T-helper 2 cell treated with Interferon-gamma antibody and Interleukin-4, amounts not matched to agents 100 ng/mL and 5 ng/mL, for 36 hours (primary cell): Measurements from ENCODE around the gene RAB20. TPM values are rescaled to one million over a fixed set of nuclear protein-coding genes. Genes with fewer than 3 reads are reported as not detected.

Experiments used
- intact Hi-C: fragments of 100-400 bp; cut with micrococcal nuclease; formaldehyde crosslinking; loops from one replicate; pipeline ENCODE4 v1.15.1; 2023
- total RNA-seq: library from RNA; stranded (reverse); gene quantifications from 2 replicates; pipeline ENCODE4 v1.2.3, GENCODE V29; 2022

The RAB20 gene
- total RNA-seq, 1 donor from 2014 or later, result 2.3 TPM

DNA sequence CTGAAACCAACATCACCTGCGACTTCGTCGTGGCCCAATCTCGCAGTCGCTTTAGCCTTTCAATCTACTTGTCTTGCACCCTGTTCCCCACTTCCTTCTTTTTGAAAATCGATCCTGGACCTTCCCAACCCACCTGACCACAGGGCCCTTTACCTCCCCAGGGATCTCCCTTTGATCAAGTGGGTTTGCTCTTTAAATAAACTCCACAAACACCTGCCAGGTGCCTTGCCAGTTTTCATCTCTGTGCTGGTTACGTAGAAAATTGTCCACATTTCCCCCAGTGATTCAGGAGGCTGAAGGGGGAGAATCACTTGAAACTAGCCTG, 14.5 kb upstream of the RAB20 start:
- intact Hi-C loops, result no loop called here

DNA sequence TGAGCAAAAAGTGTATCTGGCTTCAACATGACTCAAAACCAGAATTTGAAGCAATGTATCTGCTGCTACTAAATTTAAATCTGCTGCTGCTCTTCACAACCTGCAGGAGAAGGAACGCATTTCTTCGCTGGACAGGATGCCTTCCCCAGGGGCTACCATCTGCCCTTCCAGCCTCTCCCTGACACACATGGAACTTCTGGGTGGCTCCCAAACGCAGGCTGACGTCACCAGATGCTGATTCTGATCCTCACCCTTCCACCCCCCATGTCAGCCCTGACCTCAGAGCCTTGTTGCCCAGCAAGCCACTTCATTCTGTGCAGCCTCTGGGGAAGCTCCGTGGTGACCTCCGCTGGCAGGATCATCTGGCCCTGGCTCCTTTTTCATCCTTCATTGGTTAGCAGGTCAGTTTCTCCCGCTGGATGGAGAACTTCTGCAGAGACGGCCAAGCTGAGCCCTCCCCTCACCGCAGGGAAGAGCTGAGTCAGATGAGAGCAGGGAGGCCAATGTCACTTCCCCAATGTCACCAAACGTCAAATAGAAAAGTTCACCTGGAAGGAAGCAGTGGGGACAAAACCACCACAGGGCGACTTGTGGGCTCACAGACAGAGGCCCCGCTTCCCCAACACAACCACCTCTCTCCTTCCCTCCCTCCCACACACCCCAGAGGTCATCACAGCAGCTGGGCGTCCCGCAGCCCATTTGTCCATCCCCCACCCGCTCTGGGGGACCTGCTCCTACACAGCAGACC, 14.0 kb upstream of the RAB20 start:
- intact Hi-C loops, result no loop called here

DNA sequence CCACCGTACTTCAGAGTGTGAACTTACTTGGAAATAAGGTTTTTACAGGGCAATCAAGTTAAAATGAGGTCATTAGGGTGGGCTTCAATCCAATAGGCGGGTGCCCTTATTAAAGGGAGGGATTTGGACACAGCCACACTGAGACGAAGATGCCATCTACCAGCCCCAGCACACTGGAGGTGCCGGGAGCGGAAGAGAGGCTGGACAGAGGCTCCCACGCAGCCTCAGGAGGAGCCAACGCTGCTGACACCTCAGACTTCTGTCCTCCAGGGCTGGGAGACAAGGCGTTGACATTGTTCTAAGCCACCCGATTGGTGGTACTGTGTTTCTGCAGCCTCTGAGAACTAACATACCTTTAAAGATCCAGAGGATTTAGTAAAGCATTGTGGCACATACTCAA, 12.6 kb upstream of the RAB20 start:
- intact Hi-C loops, result no loop called here

DNA sequence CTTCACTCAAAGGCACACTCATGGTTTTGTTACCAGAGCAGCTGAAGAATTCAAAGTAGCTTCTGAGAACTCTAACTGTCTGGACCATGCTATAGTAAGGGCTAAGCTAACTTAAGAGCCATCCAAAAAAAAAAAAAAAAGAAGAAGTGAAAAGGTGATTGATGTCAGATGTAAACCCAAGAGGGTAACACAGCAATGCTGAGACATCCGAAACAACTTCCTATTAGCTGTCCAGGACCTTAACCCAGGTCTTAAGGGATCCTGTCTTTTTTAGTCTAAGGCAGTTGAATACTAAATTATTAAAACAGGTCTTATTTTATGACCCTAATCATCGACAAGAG, 11.2 kb upstream of the RAB20 start:
- intact Hi-C loops, result no loop called here

DNA sequence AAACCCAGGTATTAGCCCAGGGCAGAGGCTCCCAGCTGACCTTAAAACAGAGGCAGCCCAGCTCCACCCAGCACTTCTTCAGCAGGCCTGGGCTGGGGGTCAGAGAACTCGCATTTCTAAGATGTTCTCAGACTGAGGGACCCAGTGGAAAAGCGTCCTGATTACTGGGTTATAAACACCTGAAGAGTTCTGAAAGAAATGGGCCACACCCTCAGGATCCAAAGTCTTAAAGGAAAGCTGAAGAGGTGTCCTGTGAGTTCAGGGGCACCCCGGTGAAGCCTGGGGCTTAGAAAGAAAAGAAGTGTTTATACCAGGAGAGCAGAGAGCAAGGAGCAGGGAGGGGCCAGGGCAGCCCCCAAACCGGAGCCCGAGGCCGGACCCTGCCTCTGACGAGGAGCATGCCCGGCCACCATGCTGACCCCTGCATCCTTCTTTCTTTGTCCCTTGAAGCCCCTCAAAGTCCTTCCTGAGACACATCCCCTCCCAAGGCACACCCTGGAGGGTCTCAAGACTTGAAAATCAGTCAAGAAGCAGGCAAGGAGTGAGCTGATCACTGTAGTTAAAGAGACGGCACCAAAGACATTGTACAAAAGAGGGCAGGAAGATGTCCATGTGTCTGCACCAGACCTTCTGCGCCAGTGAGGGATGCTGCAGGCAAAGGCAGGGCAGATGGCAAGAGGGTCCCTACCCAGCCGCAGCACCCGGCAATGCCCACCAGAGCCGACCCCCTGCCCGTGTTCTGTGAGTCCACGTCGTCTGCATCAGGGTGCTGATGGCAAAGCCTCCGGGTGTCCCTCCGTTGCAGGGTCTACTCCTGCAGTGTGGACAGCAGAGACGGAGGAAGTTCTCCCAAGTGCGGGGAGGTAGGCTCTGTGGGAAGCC, 10.6 kb upstream of the RAB20 start:
- intact Hi-C loops, result no loop called here

DNA sequence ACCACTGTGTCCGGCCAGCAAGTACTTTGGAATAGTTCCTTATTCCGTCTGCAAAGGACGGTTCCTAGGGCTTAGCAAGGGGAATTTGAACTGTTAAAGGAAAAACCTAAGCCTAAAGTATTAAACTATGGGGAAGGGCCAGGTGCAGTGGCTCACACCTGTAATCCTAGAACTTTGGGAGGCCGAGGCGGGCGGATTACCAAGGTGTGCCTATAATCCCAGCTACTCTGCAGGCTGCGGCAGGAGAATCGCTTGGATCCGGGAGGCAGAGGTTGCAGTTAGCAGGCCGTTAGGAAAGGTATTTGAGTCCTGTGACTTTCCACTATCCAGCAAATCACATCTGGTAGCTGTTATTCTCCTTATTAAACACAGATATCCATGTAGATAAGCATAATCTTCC, 9.4 kb upstream of the RAB20 start:
- intact Hi-C loops, result no loop called here

DNA sequence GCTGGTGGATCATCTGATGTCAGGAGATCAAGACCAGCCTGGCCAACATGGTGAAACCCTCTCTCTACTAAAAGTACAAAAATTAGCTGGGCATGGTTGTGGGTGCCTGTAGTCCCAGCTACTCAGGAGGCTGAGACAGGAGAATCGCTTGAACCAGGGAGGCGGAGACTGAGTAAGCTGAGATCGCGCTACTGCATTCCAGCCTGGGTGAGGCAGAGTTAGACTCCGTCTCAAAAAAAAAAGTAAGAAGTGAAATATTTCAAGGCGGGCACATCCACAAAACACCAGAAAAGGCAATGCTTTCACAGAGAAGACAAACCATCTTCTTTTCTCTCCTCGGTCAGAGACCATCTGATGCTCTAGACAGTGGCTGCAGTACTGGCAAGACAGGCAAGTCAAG, 8.4 kb upstream of the RAB20 start:
- intact Hi-C loops, result loop anchor here (10.0 kb wide), 1 partner anchor 115 kb away; no protein-coding TSS in a partner anchor

DNA sequence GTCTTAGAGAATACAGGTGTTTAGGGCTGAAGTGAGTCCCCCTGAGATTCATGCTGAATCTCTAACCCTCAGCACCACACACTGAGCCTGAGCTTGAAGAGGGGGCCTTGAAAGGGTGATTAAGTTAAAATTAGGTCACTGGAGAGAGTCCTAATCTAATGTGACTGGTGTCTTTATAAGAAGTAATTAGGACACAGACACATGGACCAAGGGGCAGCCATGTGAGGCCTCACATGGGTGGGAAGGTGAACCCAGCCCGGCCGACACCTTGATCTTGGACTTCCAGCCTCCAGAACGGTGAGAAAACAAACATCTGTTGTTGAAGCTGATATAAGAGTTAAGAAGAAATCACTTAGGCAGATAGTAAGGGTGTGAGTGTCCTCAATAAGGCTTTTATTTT, 7.1 kb upstream of the RAB20 start:
- intact Hi-C loops, result loop anchor here (10.0 kb wide), 1 partner anchor 114 kb away; no protein-coding TSS in a partner anchor

DNA sequence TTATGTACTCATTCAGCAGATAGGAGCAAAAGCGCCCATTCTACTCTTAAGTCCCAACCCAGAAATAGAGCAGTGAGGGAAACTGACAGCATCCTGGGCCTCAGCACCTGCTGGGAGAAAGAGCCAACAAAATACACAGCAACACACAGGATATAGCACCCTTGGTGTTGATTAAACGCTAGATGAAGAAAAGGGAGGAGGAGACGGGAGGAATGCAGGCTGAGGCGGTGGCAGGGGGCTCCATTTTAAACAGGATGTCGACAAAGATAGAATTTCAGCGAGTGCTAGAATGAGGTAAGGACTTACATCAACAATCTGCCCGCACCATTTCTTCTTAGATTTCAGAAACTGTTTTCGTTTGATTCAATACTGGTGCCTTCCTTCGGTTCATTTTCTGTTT, 4.6 kb upstream of the RAB20 start:
- intact Hi-C loops, result loop anchor here (10.0 kb wide), 1 partner anchor 111 kb away; no protein-coding TSS in a partner anchor

DNA sequence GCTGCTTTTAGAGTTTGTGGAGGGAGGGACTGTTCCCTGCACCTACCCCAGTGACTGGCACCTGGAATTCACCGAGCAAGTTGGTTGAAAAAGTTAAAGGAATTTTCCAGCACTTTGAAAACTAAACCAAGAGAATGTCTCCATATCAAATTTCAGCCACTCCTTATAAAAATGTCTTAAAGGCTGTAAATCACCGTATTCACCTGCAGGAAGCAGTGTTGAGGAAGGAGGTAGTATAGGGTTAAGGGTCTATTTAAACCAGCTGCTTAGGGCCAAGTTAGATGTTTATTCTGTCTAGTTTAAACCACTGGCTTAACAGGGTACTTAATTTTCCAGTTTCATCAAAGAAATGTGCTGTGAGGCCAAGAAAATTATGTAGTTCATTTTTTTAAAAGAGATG, 3.8 kb upstream of the RAB20 start:
- intact Hi-C loops, result loop anchor here (10.0 kb wide), 1 partner anchor 110 kb away; no protein-coding TSS in a partner anchor

DNA sequence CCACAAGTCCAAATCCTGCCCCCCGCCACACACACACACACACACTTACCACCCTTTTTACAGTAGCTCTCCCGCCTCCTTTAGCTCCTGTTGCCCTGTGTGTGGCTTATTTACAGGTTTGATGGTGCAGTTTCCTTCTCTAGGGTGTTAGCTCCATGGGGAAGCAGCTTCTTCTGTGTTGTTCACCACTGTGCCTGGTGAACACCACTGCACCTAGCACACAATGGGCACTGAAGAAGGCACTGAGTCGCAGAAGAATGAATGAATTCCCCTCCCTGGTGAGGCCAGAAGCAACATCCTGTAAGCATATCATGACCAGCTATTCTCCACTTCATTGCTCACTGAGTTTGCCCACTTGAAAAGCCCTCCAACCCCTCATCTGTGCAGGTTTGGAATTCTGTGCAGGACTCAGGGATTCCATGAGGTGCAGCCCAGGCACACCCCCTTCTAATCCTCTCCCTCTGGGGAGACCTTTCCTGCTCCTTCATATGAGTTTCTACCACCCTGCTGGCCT, 3.0 kb upstream of the RAB20 start:
- intact Hi-C loops, result loop anchor here (10.0 kb wide), 1 partner anchor 110 kb away; no protein-coding TSS in a partner anchor

DNA sequence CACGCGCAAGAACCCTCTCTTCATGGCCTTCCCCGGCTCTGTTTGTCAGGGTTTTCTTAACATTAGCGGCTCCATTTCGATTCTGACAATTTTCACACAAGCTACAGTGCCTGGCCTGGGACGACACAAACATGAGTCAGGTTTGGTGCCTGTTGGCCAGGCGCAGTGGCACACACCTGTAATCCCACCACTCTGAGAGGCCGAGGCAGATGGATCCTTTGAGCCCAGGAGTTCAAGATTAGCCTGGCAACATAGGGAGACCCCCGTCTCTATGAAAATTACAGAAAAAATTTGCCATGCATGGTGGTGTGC, 1.9 kb upstream of the RAB20 start:
- intact Hi-C loops, result loop anchor here (2.0 to 10.0 kb wide), 2 partner anchors 109 to 143 kb away; partner anchors contain the start of gene CARS2

DNA sequence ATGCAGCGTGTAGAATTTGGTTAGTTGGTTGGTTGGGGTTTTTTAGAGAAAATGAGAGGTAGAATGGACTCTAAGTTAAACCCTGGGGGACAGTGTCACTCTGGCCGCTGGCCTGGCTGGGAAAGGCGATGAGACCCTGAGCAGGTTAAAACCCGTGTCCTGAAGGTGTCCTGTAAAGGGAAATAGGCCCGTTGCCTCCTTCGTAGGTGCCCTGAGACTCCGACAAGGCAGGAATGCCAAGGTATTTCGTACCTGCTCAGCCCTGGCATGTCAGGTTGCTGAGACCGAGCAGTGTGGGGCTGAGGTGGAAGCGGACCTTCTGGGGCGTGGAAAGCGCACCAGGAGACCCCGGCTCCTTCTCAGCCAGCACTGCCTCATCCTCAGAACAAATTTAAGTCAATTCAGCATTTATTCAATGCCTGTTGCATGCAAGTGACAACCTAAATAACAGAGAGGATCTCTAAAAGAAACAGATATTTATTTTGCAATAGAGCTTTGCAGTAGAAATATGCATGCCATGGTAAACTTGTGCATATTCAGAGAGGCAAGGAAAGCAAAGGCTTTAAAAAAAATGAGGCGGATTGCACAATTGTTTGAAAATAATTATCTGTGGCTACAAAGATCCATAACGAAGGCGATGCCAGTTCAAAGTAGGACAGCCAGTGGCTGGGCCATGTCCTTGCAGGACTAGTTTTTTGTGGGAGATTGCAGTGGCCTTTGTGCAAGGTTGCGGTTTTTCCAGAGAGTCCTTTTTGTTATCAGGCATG, 1.4 kb upstream of the RAB20 start:
- intact Hi-C loops, result loop anchor here (2.0 to 10.0 kb wide), 2 partner anchors 108 to 144 kb away; partner anchors contain the start of gene CARS2

DNA sequence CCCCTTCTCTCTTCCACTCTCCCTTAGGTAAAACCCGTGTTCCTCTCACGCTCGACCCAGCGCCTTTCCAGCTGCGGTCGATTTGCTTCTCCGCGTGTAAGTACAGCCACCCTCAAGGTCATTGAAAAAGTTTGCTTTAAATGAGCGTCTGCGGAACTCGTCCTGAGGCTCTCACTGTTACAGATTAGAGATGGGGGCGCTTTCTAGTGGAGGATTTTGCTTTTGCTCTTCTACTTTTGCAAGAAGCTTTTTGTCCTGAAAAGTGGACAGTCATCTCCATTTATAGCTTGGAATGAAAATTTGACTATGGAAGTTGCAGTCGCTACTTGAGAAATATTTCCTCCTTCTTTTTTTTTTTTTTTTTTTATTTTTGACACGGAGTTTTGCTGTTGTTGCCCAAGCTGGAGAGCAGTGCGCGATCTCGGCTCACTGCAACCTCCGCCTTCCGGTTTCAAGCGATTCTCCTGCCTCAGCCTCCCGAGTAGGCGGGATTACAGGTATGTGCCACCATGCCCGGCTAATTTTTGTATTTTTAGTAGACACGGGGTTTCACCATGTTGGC, 595 bp upstream of the RAB20 start:
- intact Hi-C loops, result loop anchor here (2.0 to 10.0 kb wide), 2 partner anchors 107 to 145 kb away; partner anchors contain the start of gene CARS2

DNA sequence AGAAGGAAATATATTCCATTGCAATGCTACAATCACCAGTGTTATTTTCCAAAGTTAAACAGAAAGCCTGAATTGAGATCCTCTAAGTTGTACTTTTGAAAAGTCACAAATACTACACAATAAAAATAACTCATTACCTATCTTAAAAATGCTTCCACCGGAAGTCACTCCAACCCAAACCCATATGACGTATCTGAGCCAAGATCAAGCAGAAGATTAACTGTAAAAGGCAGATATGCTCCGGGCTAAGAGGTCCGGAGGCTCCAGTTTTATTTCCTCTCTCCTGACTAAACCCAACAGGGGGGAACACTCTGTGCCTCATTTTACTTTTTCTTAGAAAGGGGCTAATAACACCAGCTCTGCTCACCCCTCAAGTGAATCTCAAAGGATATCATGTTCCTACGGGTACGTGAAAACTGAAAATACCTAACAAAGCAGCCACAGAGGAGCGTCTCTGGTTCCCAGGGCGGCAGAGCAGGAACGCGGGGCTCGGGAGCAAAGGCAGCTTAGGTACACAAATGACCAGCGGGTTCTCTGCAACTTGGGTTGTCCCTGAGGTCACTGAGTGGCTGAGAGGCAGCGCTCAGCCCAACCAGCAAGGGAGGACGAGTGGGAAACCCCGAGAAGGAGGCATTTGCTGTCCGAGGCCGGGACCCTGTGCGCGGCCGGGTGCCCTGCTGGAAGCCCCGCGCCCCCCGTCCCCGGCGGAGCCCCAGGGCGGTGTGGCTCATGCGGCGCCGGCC, 750 bp downstream of the RAB20 start:
- intact Hi-C loops, result loop anchor here (1.0 to 10.0 kb wide), 4 partner anchors 56 to 354 kb away; partner anchors contain the start of gene ANKRD10

DNA sequence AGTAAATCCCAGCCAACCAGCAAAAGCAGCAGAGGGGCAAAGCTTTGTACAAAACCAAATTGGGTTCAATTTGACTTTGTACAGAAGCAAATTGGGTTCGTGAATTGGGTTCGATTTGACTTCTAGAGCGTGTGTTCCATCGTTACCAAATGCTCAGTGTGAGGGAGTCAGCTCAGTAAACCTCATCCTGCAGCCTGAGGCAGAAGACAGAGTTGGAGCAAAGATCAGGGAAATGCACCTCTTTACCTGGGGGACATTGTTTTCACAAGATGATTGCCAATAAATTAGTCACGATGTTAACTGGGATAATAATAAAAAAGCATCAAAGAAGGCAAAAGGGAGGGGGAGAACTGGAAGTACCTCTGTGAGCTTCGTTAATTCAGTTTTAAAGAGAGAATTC, 1.5 kb downstream of the RAB20 start:
- intact Hi-C loops, result loop anchor here (2.0 to 10.0 kb wide), 3 partner anchors 105 to 355 kb away; partner anchors contain the start of gene ANKRD10

DNA sequence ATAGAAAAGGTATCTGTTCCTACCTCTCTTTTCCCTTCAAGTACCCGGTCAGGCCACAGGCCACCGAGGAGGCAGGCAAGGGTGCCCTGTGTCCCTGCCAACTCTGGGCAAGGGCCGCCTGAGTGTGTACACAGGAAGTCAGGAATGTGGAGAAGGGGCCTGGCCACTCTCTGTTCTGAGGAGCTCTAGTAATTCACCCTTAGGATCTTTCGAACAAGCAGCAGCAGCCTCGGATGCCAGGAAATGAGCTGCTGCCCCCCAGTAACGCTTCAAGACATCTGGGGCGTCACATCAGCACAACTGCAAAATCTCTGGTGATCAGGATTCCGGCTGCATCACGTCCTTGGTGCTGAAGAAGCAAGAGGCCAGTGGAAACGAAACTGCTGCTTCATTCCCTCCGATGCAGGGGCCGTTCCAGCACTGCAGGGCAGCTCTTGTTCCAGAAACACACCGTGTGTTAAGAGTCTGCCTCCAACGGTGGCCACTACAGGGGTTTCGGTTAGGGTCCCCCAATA, 2.0 kb downstream of the RAB20 start:
- intact Hi-C loops, result no loop called here

DNA sequence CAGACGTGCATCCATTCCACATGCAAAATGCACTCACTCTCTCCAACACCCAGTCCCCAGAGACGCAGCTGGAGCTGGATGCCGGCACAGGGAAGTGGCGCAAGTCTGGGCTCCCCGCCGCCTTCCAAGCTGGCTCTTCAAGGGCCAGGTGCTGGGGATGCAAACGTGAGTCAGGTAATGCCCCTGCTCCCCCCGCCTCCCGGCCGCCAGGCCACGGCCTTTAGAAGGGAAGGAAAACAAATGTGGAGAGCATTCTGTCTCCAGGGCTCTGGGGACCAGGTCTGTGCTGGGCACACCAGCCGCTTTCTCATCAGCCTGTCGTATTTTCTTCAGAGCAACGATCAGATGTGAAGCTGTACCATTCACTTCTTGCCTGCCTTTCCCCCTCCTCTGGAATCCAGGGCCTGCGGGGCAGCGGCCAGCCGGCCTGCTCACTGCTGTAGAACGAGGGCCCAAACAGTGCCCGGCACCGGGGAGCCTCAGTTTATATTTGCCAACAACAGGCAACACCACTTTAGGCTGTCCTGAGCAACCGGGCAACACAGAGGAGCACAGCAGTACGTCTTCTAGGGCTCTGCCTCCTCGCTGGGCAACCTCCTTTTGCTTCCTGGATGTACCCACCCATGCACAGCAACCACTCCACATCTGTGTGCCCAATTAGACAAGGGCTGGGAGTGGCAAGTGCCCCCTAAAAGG, 3.8 kb downstream of the RAB20 start:
- intact Hi-C loops, result no loop called here

DNA sequence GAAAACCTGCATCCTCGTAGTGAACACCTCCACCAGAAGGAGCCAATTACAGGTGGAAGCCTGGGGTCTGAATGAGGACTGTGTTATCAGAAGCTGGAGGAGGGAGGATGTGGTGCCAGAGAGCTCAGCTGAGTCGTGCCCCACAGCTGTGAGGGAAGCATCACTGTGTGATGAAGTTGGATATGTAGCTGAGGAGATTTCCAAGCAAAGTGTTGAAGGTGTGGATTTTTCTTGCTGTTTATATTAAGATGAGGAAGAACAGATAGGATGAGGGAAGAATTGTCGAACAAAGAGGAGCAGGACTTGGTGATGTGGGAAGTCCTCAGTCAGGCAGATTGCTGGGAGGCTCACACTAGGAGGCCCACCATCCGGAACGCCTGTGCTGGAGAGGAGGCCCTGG, 4.4 kb downstream of the RAB20 start:
- intact Hi-C loops, result no loop called here
